Measurements from ENCODE around the gene CNIH1.

The CNIH1 gene

DNA sequence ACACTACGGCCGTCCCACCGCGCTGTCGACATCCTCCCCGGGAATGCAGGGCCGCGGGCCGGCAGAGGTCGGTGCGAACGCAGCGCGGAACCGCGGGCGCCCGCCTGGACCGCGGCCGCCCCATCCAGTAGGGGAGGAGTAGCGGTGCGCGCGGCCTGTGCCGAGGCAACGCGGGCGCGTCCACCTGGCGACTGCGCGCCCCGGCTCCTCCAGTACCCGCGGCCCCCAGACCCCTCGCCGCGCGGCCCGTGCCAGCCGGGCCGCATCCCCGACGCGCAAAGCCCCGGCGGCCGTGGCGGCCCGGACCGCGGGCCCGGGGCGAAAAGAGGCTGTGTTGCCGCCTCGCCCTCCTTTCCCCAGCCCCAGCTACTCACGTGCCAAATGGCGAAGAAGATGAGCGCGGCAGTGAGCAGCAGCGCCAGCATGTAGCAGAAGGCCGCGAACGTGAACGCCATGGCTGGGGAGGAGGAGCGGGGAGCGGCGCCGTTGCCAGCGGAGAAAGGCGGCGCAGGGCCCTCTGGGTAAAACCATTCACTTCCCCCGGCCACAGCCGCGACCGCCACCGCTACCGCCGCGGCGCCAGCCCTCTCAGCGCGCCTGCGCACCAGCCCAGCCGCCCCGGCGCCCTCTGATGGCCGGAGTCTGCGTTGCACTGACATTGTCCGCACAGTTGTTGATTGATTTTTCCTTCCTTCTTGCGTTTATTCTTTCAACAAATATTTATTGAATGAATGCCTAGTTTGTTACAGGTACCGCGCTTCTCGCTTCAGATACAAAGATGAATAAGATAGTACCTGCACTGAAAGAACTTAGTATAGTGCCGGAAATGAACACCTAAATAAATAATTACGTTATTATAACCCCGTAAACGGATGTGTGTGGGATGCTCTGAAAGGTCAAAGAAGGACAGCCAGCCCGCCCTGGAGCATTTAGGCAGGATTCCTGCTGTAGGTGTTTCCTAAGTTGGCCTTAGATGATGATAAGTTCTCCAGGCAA is at the start of gene CNIH1:
CNIH1 (minus strand) TSS at position 502 of the 996 bp plus-strand sequence; CDS start at position 455, 47 bp downstream.
- DNase-seq = peak; percentile 90

DNA sequence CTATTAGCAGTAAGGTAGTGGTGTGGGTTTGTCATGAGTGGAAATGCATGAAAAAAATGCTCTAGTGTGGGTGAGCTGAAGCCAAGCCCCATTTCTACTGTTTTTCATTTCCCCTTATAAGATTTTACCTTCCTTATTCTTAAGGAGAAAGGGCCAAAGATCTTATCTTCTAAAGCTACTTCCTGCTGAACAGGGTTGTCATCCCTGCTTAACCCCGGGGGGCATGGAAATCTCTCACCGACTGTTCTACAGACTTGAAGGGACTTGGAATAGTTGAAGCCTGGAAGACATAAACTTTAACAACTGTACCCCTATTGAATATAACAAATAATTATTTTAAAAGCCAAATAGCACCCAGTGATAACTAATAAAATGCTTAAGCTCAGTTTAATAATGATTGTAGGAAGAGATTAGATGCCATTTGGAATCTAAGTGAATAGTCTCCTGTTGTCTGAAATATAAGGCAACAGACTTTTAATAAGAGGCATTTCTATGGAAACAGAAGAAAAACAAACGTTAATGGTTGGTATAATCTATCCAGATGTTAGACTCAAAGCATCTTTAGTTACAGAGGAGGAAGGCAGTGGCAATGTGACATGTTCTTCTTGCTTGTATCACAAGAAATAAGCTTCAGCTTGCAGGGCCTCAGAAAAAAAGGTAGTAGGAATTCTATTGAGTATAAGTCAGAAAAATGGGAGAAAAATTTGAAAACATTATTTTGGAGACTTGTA is 49.4 kb upstream of the CNIH1 start:
- DNase-seq = no peak

DNA sequence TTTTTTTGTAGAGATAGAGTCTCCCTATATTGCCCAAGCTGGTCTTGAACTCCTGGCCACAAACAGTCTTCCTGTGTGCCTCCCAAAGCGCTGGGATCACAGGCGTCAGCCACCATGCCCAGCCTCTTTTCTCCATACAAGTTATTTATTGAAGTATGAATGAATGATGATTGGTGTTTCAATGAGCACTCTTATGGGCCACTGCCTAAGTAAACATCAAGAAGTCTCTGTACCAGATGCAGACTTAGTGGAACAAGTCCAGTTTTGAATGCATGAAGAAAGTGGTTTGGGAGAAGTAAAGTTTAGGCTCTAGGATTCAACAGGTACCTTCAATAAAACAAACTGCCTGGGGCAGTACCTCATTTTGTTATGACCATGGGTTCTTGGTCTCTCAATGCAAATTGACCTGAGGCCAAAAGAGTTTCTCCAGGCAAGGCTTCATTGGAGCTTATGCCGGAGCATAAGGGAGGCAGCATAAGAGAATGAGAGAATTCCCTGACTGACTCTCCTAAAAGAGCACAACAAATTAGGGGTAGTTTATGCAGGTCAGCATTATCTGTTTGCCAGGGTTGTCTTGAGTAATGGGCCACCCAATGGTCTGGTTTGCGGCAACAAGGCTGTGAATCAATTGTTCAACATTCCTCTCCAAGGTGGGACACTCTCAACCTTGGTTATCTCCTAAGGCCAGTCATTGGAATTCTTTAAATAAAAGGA is 48.7 kb upstream of the CNIH1 start:
- DNase-seq = no peak

DNA sequence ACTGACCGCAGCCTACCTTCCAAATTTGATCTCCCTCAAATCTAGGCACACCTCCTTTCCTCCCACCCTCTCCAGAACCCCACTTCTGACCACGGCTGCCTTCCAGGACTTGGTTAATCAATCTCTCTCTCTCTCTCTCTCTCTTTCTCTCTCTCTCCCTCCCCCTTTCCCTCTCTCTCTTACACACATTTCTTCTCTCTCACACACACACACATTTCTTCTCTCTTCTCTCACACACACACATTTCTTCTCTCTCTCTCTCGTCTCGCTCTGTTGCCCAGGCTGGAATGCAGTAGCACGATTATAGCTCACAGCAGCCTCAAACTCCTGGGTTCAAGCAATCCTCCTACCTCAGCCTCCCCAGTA is 48.1 kb upstream of the CNIH1 start:
- no peak for DNase-seq

DNA sequence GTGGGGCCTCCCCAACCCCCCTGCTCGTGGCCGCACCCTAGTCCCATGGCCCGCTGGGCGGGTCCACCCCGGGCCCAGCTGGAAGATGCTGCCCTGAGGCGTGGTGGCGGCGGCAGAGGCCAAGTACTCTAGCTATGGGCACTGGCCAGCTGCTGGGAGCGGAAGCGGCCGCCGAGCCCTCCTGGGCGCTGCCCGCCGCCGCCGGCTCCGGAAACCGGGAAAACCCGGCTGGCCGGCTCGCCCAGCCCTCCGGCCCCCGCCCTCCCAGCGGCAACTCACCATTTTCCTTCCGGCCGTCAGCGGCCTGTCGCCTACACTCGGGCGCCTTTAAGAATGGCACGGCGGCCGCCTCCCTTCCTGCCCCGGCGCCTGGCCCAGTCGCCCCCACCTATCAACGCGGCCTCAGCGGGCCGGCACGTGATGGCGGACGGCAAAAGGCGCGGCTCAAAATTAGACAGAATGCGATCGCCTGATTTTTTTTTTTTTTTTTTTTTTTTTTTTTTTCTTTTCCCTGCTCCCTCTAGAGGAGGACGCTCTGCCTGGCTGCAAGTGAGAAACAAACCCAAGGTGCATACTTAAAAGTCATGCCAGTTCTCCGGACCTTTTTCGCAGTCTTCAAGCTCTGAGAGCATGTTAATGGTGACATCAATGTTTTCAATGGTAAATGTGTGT is 47.6 kb upstream of the CNIH1 start, which contains the start of gene GMFB:
GMFB (minus strand) TSS at position 335 of the 672 bp plus-strand sequence; CDS start at position 282, 53 bp downstream.
- peak; percentile 89 for DNase-seq

DNA sequence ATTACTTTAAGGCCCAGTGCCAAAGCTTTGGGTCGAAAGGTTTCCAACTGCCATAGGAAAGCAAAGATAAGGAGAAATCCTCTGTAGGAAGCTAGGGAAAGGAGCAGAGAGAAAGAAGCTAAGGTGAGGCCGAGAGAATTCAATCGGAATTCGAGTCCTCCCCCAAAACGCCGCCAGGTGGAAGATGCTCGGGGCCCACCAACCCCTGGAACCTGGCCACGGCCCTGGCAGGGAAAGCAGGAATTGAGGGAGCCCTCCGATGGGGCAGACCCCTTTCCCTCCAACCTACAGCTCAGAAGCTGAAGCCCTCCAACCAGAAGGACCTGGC is 47.1 kb upstream of the CNIH1 start:
- DNase-seq = peak; percentile 26

DNA sequence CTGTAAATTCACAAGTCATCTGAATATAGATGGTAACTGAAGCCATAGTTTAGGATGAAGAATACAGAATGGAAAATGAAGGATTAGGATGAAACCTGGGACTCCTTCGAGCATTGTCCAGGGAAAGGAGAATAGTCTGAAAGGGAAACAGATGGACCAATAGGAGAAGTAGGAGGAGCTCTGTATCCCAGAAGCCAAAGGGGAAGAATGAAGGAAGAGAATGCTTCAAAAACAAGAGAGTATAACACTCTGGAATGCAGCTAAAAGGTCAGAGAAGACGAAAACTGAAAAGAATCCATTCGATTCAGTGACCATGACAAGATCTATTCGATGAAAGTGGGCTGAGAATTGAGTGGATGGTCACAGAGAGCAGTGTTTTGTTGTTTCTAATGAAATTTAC is 46.6 kb upstream of the CNIH1 start:
- no peak for DNase-seq

DNA sequence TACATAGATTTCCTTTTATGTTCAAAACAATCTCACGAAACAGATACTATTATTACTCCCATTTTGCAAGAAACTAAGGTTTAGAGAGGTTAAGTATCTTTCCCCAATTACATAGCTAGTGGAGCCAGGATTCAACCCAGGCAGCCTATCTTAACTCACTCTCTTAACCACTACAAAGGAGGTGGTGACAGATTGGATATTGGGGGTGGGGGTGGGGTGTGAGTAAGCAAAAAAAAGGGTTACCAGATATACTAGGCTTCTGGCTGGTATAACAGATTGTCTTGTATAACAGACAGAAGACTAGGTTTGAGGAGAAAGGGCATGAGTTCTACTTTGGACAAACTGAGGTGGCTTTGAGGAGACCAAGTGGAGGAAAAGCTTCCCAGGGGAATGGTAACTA is 45.5 kb upstream of the CNIH1 start:
- DNase-seq = no peak

DNA sequence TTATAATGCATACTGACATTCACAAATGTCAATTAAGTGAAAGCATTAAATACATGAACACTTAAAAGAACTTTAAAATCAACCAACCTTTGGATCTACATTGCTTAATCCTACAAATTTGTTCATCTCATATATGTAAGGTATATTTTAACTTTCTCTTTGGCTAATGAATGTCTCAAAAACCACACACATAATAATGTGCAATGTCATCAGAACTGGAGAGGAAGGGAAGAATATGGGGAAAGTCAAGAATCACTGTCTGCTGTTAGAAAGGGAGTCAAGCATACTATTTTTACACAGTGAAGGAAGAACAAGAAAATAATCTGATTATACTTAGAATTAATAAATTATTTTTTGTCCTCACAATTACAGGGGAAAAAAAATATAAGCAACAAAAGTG is 42.7 kb upstream of the CNIH1 start:
- DNase-seq = no peak

DNA sequence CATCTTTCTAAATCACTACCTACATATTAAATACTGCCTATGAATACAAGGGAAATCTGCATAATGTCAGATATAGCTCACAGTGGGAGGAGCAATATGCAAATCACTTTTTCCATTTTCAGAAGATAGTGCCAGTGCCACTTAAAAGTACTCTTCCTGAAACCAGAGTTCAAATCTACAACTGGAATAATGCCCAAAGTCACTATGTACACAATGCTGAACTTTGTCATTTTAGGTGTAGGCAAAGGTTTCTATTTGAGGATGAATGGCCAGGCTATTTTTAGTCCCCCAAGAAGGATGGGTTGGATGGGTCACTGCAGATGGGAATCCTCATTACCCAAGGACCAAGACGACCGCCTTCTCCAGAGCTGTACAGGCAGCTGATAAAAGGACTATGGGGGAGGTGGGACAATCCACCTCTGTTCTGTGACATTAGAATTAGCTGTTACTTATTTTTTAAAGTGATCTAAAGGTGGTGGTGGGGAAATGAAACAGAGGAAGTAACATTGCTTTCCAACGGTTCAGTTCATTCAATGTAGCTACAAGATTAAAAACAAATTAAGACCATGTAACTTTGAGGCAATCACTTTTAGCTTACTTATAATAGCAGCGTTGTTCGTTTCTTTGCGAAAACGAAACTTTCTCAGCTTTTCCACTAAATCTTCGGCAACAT is 42.0 kb upstream of the CNIH1 start:
- DNase-seq = no peak

DNA sequence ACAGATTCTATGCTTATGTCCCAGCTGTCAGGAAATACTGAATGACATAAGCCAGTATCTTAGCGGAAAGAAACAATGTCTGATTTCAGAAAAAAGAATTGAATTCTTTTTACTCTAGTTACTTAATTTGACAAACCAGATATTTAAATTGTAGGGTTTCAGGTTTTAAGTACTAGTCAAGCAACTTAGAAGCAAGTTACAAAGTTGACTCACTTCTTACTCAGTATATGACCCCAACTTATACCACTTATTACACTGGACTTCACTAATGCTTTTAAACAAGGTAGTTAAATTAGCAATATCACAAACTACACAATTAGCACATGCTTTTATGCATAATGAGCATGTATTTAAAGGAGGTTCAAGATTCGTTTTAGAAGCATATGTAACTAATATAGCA is 40.5 kb upstream of the CNIH1 start:
- DNase-seq = no peak

DNA sequence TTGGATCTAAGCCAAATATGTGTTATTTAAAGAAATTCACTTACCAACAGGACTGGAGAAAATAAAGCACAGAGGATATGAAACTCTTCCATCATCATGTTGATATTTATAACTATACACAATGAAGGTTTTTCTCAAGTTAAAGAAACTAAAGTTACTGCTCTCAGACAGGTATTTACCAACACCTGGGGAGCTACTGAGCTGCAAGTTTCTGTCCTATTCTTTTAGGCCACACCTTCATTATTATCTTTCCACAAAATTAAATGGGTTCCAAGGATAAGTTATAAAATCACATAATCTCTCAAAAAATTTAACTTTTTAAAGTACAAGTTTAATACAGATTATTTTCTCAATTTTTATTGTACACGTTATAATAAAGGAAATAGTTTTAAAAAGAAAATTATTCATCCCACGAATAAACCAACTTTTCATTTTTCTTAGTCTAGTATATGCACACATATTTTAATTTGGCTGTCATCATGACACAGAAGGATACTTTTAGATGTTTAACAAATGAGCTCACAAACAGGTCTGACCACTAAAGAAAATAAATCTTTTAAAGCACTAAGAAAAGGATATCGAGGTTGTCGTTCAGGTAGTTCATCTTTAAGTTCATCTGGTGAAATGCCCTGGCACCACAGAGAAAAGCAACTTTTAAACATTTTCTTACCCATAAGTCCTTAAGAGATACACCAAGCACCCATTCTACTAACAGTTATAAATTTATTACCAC is 39.8 kb upstream of the CNIH1 start:
- DNase-seq = no peak

DNA sequence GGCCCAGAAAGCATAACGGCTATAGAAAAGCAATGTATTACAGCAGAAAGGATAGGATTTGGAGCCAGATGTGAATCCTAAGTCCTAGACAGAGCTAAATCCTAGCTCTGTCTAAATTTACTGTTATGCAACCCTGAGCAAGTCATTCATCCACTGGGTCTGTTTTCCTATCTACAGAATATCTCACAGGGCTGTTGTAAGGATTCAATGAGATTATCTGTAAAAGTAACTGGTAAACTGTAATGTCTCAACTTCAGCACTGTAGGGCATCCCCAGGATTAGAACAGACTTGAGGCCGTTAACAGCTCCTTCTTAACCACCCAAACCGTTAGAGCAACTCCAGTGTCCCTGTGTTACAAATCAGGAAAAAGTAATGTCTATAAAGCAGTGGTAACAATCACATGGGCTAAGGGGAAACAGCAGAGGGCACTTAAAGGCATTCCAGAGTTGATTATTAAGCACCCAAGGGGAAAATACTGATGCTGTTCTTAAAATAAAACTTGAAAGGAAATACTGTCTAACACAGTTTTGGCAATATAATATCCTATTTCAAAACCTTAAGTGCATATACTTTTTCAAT is 37.6 kb upstream of the CNIH1 start:
- no peak for DNase-seq

DNA sequence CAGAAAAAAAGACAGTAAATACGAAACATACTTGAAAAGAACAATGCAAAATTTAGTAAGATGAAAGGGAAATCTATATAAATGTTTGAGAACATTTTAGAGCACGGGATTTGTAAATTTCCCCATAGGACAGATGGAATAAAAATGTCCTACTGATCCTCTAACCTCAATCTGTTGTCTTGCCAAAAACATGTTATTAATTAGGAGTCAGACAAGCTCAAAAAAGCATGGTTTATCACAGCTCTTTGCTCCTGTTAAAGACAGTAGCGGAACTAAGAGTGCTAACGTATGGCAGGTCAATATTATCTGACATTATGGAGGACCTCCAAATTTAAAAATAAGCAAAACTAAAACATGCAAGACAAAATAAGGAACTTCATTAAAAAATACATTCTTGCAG is 34.7 kb upstream of the CNIH1 start:
- DNase-seq = no peak

DNA sequence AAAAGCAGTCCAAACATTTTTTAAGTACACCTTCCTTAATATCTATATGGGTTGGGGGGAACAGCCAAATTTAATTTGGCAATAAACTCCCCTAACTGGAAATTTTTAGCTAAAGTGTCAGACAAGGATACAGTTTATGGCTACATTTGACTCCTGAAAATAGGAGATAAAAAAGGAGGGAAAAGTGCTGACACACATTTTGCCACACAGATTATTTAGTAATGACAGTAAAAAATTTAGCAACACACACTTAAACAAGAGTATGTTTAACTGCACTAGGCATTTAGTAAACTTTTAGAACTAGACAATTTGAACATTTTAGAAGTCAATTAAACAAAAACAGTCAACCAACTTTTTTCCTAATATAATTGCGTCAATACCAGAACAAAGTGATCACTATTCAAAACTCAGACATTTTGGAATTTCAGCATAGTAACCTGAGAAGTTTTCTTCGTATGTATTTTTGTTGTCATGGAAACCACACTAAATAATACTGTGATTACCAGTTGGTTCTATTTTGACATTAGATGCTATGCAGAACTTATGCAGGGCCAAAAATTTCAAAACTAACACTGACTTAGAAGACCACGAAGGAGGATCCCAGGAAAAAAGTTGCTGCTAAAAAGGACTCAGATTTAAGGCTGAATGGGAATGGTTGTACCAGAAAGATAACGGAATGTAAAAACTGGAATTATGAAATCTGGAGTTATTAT is 34.2 kb upstream of the CNIH1 start:
- no peak for DNase-seq

DNA sequence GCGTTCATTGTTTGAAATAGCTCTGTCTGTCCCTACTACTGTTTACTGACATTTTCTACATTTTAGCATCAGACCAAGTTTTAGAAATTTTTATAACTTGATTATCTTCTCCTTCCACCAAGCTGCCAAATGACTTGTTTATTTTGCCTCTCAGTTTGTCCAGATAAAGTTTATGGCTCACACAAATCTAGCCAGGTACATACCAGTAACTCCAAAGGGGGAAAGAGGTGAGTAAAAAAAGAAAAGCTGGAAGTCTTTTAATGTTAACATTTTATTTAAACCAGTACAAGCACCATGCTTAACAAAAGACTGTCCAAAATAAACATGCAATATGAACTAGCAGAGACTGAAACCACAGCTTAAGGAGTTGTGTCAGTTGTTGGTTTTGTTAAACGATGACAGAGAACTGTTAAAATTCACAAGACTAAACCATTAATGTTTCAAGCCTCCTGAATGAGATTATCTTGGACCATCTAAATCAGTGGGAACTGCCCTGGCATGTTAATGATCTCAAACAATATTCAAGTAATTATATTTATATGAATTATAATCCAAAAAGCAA is 33.1 kb upstream of the CNIH1 start:
- DNase-seq = no peak

DNA sequence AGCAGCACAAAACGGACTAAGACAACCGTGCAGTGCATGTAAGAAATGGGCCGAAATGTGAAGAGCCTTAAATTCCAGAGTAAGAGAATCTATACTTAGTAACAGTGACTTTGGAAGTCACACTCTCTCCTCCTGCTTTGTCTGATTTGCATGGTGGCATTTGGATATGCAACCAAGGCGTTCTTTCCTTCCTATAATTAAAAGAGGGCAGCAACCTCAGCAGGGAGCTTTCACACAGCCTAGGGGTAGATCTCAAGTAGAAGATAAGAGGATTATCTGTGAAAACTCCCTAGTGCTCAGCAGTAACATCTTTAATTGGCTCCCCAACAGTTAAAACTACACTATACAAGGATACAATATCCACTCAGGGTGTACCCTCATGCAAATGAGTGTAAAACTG is 31.1 kb upstream of the CNIH1 start:
- DNase-seq = no peak

DNA sequence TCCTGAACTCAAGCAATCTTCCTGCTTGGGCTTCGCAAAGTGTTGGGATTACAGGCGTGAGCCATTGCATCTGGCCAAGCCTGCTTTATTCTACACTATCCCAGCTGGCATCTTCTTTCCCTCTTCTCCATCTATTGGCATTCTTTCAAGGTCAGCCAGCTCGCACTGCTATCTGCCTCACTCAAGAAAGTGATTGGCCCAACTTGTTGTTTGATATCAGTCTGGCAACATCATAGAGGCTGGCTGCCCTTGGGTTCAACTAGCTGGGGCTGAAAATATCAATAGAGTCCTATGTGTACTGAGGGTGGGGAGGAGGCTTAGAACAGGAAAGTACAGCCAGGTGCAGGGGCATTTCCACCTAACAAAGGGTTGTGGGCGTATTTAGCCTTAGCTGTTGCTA is 30.5 kb upstream of the CNIH1 start:
- no peak for DNase-seq

DNA sequence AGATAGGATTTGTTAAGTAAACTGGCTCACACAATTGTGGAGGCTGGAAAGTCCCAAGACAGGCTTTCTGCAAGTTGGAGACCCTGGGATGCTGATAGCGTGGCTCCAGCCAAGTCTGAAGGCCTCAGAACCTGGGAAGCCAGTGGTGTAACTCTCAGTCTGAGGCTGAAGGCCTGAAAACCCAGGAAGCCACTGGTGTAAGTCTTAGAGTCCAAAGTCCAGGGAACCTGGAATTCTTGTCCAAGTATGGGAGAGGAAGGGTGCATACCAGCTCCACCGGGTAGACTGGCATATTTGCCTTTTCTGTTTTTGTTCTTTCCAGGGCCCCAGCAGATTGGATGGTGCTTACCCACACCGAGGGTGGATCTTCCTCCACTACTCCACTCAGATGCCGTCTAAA is 29.5 kb upstream of the CNIH1 start:
- DNase-seq = no peak

DNA sequence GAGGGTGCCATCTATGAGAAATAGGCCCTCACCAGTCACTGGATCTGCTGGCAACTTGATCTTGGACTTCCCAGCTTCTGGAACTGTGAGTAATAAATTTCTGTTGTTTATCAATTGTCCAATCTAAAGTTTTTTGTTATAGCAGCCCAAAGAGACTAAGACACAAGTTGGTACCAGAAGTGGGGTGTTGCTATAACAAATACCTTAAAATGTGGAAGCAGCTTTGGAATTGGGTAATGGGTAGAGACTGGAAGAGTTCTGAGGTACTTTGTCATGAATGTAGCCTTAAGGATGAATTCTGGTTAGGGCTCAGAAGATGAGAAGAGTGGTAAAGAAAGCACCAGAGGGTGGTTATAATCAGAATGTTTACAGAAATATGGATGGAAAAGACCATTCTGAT is 26.1 kb upstream of the CNIH1 start:
- no peak for DNase-seq
